Breast epithelium (tissue), 4 donors: Measurements from ENCODE around the gene LRRC26. TPM values are rescaled to one million over a fixed set of nuclear protein-coding genes. Genes with fewer than 3 reads are reported as not detected.

ENCODE experiments used
- DNase-seq, 2 donors: peaks; one replicate each; pipeline ENCODE4 v3.0.0-alpha.2; 2019; ENCODE audit warnings: low spot score in 2 of 2
- H3K27ac ChIP-seq, 2 donors: fragments of 200-600 bp; sonication (generic) in 1 of 2; one replicate each; pipeline ENCODE4 v1.5.1; 2016 to 2019; ENCODE audit warnings: mild to moderate bottlenecking in 1 of 2
- H3K27me3 ChIP-seq, 2 donors: fragments of 200-600 bp; sonication (generic) in 1 of 2; one replicate each; pipeline versions ENCODE4 v1.5.1 to v1.6.0; 2017 to 2019; ENCODE audit warnings: control low read depth in 1 of 2, mild to moderate bottlenecking in 1 of 2
- H3K36me3 ChIP-seq: fragments of 200-600 bp; one replicate; pipeline ENCODE4 v1.5.1; 2019
- H3K4me1 ChIP-seq, 2 donors: fragments of 200-600 bp; sonication (generic); one replicate each; pipeline ENCODE4 v1.5.1; 2016 to 2019; ENCODE audit warnings: control low read depth in 1 of 2
- H3K4me3 ChIP-seq, 3 donors: fragments of 200-600 bp; sonication (generic); 1 replicate in 2 of 3; 2 replicates in 1 of 3; pipeline ENCODE4 v1.5.1; 2016 to 2019; ENCODE audit warnings: mild to moderate bottlenecking in 3 of 3, moderate library complexity in 2 of 3
- H3K9me3 ChIP-seq, 2 donors: fragments of 200-600 bp; sonication (generic) in 1 of 2; one replicate each; pipeline ENCODE4 v1.5.1; 2016 to 2019; ENCODE audit warnings: control low read depth in 1 of 2
- CTCF ChIP-seq, 3 donors: fragments of 450-650 bp; IDR thresholded peaks; one replicate each; pipeline ENCODE4 v1.5.1; 2016 to 2017; ENCODE audit warnings: antibody characterized with exemption in 3 of 3, mild to moderate bottlenecking in 3 of 3, moderate library complexity in 3 of 3
- POLR2A ChIP-seq: fragments of 450-650 bp; IDR thresholded peaks from one replicate; pipeline ENCODE4 v1.6.1; 2016; ENCODE audit warnings: antibody characterized with exemption, mild to moderate bottlenecking, moderate library complexity
- POLR2AphosphoS5 ChIP-seq, 3 donors: sonication (generic); formaldehyde crosslinking; IDR thresholded peaks; one replicate each; pipeline ENCODE4 v1.6.1; 2017; ENCODE audit warnings: antibody characterized with exemption in 3 of 3
- intact Hi-C: fragments of 100-400 bp; cut with DNase I; formaldehyde crosslinking; loops from one replicate; pipeline ENCODE4 v1.15.1; 2023; ENCODE audit warnings: low total_unique reads
- total RNA-seq, 3 donors: library from RNA; depleted of rRNA; stranded (reverse); fragments of >200 nt; gene quantifications; one replicate each; pipeline ENCODE4 v1.1.0, GENCODE V29; 2016

Gene LRRC26
- total RNA-seq, 3 donors from 2014 or later, result 7.8 to 9.2 TPM; not detected in 1

- no peaks in the 10 kb centered on the region for H3K9me3 ChIP-seq
- no peak overlapping the region for H3K27ac ChIP-seq
- no peak for DNase-seq
- TF ChIP-seq POLR2A (no peak), CTCF (IDR thresholded peaks at IDR 0.05) (no peak), POLR2AphosphoS5 (IDR thresholded peaks at IDR 0.05) (no peak)
- no peaks in the 10 kb centered on the region for H3K36me3 ChIP-seq
- H3K4me3 ChIP-seq, result no peak overlapping the region
- intact Hi-C loops, result no loop called here
- H3K4me1 ChIP-seq, result peaks cover 13 to 42% of the 10 kb centered on the region in 2 donors
- no peaks in the 10 kb centered on the region for H3K27me3 ChIP-seq
Observed at GRCh38 chr9:137193771-137194170, 23.9 kb upstream of the LRRC26 start.

GRCh38 chr9:137192859-137193258 is 23.0 kb upstream of the LRRC26 start:
- Histone ChIP-seq H3K9me3 (no peaks in the 10 kb centered on the region), H3K4me1 (peaks cover 13 to 34% of the 10 kb centered on the region in 2 donors), H3K27me3 (no peaks in the 10 kb centered on the region), H3K36me3 (no peaks in the 10 kb centered on the region), H3K27ac (no peak overlapping the region), H3K4me3 (no peak overlapping the region)
- intact Hi-C loops, result no loop called here
- no peak for DNase-seq
- TF ChIP-seq CTCF (IDR thresholded peaks at IDR 0.05) (no peak), POLR2A (no peak), POLR2AphosphoS5 (IDR thresholded peaks at IDR 0.05) (no peak)

GRCh38 chr9:137192448-137192780 is 22.6 kb upstream of the LRRC26 start:
- DNase-seq, result no peak
- H3K9me3 ChIP-seq, result no peaks in the 10 kb centered on the region
- no peaks in the 10 kb centered on the region for H3K36me3 ChIP-seq
- H3K27ac ChIP-seq, result no peak overlapping the region
- H3K27me3 ChIP-seq, result no peaks in the 10 kb centered on the region
- H3K4me1 ChIP-seq, result peaks cover 18 to 33% of the 10 kb centered on the region in 2 donors
- no peak overlapping the region for H3K4me3 ChIP-seq
- TF ChIP-seq CTCF (IDR thresholded peaks at IDR 0.05) (no peak), POLR2A (no peak), POLR2AphosphoS5 (IDR thresholded peaks at IDR 0.05) (no peak)
- intact Hi-C loops, result no loop called here

GRCh38 chr9:137191691-137192447 is 22.0 kb upstream of the LRRC26 start:
- Histone ChIP-seq H3K27me3 (no peaks in the 10 kb centered on the region), H3K36me3 (no peaks in the 10 kb centered on the region), H3K9me3 (no peaks in the 10 kb centered on the region), H3K4me3 (no peak overlapping the region), H3K27ac (no peak overlapping the region), H3K4me1 (peaks cover 23 to 37% of the 10 kb centered on the region in 2 donors)
- TF ChIP-seq POLR2A, result no peak
- TF ChIP-seq CTCF (IDR thresholded peaks at IDR 0.05), result no peak
- intact Hi-C loops, result no loop called here
- no peak for DNase-seq

GRCh38 chr9:137191245-137191644 is 21.4 kb upstream of the LRRC26 start:
- Histone ChIP-seq H3K9me3 (no peaks in the 10 kb centered on the region), H3K4me1 (peaks cover 27 to 43% of the 10 kb centered on the region in 2 donors), H3K27ac (no peak overlapping the region), H3K4me3 (no peak overlapping the region), H3K27me3 (no peaks in the 10 kb centered on the region), H3K36me3 (no peaks in the 10 kb centered on the region)
- no peak for DNase-seq
- intact Hi-C loops, result no loop called here
- no peak for TF ChIP-seq POLR2AphosphoS5 (IDR thresholded peaks at IDR 0.05)
- no peak for TF ChIP-seq CTCF (IDR thresholded peaks at IDR 0.05)
- TF ChIP-seq POLR2A, result no peak
